ENCODE data around the gene HYAL1.

HYAL1 gene

DNA sequence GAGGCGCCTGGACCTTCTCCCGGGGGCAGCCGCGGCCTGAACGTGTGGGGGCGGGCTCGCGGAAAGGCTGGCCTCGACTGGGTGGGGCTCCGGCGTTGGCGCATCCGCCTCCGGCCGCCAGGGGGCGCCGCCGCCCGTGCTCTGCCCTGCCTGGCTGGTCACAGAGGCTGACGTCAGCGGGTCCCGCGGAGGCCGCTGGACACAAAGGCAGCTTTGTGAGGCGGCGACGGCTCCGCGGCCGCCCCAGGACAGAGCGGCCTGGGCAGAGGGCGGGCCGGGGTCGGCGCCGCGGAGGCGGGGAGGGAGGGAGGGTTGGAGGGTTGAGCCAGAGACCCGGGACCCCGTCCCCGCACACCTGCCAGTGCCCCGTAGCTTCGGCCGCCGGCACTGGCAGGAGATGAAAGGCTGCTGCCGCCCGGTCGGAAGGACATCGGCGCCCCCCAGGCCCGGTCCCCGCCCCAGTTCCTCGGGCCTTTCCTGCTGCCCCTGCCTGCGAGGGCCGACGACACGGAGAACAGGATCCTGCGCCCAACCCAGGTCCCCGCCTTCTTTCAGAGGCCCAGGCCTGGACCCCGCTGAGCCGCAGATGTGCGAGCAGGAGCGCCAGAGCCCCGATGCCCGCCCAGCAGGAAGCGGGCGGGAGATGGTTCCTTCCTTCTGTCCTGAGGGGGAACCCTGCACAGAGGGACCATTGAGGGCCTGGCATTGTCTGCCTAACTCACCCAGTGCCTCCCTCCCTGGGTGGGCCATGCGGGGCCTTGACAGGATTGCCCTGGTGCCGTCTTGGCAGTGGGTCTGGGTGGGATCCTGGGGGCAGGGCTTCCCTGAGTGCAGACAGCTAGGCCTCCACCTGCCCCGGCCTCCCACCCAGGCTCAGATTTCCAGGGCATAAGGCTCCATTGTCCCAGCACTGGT lies 43.1 kb downstream of the HYAL1 start:
- peak; percentile 79 for DNase-seq (ENCODE audit: low read depth)

GRCh38 chr3:50259432-50260026 lies 43.8 kb downstream of the HYAL1 start:
- DNase-seq (ENCODE audit: low read depth) = no peak

GRCh38 chr3:50258979-50259378 lies 44.4 kb downstream of the HYAL1 start:
- DNase-seq (ENCODE audit: low read depth) = no peak

- no peak for DNase-seq (ENCODE audit: low read depth)
Observed at GRCh38 chr3:50258029-50258680, 45.2 kb downstream of the HYAL1 start.

- no peak for DNase-seq (ENCODE audit: low read depth)
Observed at GRCh38 chr3:50256978-50257890, 46.1 kb downstream of the HYAL1 start.

DNA sequence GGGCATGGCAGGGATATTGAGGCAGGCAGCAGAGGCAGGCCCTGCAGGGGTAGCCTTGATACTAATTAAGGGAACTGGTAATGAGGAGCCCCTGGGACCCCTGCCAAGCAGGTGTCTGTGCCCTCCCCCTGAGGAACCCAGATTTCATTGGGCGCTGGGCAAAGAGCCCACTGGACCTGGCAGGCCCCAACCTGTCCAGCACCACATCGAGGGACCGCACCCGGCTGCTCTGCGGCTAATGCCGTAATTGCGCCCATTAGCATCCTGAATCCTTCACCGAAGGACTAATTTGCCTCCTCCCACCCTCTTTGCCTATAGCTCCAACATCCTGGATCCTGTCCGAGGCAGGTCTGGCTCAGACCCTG lies 48.1 kb downstream of the HYAL1 start:
- DNase-seq (ENCODE audit: low read depth) = no peak

- no peak for DNase-seq (ENCODE audit: low read depth)
Observed at GRCh38 chr3:50254577-50255250, 48.7 kb downstream of the HYAL1 start.

DNA sequence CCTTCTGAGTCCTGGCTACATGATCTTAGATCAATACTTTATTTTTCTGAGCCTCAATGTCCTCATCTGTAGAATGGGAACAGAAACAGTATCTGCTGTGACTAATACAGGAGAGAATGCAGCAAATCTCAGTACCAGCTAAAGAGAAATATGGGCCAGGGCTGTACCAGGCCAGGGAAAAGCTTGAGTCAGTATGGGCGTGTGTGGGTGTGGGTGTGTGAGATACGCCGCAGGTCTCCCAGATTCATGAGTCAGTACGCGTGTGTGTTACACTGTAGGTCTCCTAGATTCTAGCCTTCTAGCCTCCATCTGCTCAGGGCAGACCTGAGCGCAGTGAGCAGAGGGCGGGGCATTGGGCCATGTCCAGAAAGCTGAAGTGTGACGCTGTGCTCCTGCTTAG lies 52.2 kb downstream of the HYAL1 start:
- DNase-seq (ENCODE audit: low read depth) = no peak

DNA sequence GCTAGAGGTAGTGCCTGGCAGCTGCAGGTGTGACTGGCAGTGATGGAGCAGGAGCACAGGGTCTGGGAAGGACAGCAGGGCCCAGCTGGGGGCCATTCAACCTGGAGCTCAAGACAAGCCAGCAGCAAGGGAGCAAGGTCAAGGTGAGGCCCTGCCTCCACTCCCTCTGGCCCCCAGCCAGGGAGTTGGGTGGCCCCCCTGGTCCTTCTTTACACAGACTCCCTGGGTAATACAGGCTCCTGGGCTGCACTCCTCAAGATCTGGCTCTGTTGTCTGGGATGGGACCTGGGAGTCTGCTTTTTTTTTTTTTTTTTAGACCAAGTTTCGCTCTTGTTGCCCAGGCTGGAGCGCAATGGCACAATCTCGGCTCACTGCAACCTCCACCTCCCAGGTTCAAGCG lies 52.9 kb downstream of the HYAL1 start:
- no peak for DNase-seq (ENCODE audit: low read depth)
